Measurements from ENCODE around the gene MAPKBP1.

Gene MAPKBP1

GRCh38 chr15:41848631-41849030 is 74.3 kb downstream of the MAPKBP1 start:
- no peak for DNase-seq (ENCODE audit: low read depth, low spot score)

GRCh38 chr15:41849204-41849603 is 74.9 kb downstream of the MAPKBP1 start:
- DNase-seq (ENCODE audit: low read depth, low spot score), result no peak

DNA sequence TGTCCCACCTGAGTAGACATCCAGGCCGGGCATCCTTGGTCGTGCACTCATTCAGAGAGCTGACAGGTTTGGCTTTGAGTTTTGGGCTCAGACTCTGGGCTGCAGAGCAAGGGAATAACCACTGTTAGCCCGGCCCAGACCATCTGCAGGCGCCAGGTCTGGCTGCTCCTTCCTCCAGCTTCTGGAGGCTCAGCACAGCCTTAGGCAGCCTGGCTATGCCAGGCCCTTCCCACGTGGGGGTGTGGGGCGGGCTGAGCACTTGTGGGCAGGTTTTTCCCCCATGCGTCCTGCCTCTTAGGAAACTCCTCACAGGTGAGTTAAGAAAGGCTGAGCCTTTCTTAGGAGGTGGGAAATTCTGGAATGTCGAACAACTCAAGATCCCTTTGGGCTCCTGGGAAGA is 75.6 kb downstream of the MAPKBP1 start:
- DNase-seq (ENCODE audit: low read depth, low spot score), result no peak

DNA sequence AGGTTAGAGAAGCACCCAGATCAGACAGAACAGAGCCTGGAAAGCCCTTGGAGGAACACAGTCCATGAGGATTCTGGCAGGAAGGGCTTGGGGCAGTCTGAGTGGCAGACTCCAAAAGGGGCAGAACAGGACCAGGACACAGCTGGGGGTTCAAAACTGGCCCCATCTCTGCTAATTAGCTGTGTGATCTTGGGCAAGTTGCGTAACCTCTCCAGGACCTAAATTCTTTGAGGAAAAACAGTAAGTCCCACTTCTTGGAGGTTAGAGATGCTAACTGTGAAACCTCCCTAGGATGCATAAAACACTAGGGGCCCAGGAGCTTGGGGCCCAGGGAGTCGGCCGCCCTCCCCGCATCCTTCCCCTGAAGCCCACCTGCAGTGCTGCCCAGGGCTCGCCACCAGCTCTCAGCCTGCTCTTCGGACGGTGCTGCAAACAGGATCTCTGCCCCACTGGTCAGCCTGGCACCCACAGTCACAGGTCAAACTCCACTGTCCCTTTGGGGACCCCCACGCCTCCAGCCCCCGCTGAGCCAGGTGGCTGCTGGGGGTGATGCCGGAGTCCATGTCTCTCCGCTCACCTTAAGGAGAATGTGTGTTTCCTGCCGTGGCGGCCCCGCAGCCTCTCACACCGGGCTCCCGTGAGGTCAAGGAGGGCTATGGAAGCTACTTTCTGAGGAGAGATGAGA is 76.3 kb downstream of the MAPKBP1 start:
- DNase-seq (ENCODE audit: low read depth, low spot score), result no peak

DNA sequence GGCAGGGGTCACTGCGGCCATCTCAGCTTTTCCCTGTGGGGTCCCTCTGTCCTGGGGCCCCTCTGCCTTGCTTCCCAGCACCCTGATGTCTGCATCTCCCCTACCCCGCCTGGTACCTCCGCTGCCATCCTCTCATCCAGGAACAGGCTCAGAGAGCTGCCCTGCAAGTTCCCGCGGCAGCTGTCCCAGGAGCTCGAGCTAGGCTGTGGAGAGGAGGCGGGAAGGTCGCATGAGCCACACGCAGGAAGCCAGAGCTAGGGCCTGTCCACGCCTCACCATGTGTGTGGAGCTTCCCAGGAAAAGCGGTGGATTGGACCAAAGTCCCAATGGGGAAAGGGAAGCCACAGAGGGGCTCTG is 76.9 kb downstream of the MAPKBP1 start:
- DNase-seq (ENCODE audit: low read depth, low spot score), result no peak

DNA sequence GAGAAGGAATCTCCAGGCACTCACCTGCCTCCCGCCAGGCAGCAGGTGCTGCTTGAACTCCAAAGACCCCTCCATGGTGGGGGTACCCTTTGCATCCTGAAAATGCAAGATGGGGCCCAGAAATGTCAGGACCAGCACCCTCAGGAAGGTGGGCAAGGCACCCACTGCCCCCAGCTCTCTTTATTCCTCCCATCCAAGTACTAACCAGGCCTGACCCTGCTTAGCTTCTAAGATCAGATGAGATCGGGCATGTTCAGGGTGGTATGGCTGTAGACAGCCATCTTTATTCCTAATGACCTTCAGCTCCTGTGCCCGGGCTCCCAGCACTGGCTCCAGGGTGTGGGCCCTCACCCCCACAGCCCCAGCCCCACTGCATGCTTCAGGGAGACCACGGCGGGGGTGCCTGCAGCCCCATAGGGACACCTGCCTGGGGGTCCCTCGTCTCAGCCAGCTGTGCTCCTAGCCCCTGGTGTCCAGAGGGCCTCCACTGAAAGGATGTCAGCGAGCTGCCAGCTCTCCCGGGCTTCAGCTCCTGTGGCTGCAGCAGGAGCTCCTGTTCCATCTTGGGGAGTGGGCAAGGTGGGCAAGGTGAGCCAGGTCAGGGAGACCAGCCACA is 77.6 kb downstream of the MAPKBP1 start:
- DNase-seq (ENCODE audit: low read depth, low spot score), result no peak

- no peak for DNase-seq (ENCODE audit: low read depth, low spot score)
These were observed 78.7 kb downstream of the MAPKBP1 start for GRCh38 chr15:41852736-41853590.

DNA sequence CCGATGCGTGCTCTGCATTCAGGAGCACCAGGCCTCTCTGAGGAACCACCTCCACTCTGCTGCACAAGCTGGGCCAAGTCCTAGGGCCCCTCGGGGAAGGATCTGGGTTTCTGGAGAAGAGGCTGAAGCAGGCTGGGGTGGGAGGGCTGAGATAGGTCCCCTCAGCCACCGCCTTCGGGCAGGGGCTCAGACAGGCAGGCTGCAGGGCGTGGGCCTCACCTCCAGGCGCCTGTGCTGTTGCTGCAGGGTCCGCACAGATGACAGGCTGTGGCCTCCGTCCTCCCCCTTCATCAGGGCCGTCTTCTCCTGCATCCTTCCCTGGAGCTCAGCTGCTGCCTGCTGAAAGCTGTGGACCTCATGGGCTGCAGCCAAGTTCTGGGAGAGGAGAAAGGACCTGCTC is 79.5 kb downstream of the MAPKBP1 start:
- DNase-seq (ENCODE audit: low read depth, low spot score), result no peak

GRCh38 chr15:41854443-41854842 is 80.2 kb downstream of the MAPKBP1 start:
- DNase-seq (ENCODE audit: low read depth, low spot score), result no peak

DNA sequence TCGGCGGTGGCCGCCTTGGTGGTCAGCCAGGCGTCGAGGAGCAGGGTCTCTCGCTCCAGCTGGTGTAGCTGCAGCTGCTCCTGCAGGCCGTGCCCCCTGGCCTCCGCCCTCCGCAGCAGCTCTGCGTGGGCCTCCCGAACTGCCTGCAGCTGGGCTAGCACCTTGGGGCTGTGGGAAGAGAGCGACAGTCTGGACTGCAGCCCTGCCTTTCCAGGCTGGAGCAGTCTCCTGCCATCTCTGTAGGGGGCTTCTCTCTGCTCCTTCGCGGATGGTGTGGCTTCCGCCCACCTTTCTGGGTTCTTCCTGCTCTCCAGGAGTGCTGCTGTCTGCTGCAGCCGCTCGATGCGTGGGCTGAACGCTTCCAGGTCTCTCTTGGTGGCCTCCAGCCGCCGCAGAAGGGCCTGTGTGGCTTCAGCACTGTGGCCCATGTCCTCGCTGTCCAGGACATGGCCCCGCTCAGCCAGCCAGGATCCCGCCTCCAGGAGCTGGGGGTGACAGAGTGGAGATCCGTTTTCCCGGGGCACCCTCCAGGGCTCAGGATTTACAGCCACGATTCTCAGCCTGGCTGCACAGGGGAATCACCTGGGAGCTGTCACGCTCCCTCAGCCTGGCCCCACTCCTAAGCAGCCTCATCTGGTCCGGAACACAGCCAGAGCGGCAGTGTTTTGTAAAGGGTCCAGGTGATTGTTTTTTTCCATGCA is 81.1 kb downstream of the MAPKBP1 start:
- DNase-seq (ENCODE audit: low read depth, low spot score), result no peak

DNA sequence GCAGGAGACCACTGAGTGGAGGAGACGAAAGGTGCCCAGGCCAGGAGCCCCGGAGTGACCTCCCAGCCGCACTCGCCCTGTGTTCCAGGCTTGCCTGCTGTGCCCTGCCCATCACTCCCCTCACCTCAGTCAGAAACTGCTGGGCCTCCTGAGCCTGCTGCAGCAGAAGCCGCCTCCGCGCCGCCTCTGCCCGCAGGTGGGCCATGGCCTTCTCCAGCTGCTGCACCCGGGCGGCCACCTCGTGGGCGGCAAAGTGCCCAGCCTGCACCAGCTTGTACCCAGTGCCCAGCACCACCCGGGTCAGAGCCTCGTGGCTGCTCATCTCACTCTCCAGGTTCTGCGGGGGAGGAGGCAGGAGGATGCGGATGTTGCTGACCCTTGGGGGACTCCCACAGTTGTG is 82.0 kb downstream of the MAPKBP1 start:
- DNase-seq (ENCODE audit: low read depth, low spot score), result no peak

- DNase-seq (ENCODE audit: low read depth, low spot score), result no peak
These were observed 82.4 kb downstream of the MAPKBP1 start for GRCh38 chr15:41856716-41857115.

- DNase-seq (ENCODE audit: low read depth, low spot score), result no peak
These were observed 83.0 kb downstream of the MAPKBP1 start for GRCh38 chr15:41857316-41857715.

- no peak for DNase-seq (ENCODE audit: low read depth, low spot score)
These were observed 84.5 kb downstream of the MAPKBP1 start for GRCh38 chr15:41858756-41859155.

DNA sequence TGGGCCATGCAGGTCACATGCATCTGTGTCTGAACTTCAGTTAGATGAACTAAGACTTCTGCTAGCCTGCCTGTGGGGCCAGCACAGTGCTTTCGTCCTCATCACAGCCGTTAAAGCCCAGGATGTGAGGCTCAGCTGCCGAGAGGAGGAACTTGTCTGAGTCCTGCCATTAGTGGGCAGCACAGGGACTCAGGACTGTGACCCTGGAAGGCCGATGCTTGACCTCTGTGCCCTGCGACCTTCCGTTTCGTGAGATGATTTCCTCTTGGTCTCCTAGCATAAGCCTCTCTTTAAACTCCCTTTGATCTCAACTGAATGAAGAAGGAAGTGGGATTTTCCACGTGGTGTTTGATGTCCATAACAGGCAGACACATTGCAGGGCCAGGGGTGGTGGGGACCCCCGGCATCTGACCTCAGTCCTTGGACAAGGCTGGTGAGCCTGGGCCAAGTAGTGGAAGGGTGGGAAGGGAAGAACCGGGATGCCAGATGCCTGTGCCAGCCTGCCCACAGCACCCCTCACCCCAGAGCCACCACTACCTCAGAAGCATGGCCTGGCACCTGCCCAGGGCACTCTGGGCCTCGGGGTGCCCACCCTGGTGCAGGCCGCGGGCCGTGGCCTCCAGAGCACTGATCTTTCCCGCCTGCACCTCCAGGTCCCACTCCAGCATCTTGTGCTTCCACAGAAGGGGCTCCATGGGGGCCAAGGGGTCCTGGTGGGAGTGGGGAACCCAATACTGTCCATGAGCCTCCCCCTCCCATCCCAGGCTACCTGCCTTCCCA is 86.0 kb downstream of the MAPKBP1 start:
- no peak for DNase-seq (ENCODE audit: low read depth, low spot score)

- DNase-seq (ENCODE audit: low read depth, low spot score), result no peak
These were observed 87.6 kb downstream of the MAPKBP1 start for GRCh38 chr15:41861736-41862356.

DNA sequence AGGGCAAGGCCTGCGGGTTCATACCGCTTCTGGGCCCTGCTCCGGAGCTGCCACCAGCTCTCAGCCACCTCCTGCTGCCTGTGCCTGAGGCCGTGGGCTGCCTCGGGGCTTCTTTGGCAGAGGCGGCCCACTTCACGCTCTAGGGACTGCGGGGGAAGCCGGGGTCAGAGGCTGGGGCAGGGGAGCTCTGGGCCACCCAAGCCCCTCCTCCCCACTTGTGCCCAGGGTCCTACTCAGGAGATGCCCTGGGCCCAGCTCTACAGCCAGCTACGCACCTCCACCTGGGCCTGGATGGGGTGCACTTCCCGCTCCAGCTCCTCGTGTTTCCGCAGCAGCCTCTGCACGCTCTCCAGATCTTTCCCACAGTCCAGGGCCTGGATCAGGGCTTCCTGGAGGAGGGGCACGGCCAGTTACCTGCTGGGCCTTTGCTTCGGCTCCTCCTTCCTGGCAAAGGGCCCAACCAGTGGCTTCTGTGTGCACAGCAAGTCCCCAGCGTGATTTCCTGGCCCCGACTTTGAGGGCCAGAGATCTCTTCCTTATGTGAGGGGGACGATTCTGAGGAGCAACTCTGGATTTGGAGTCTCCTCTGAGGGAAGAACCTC is 88.3 kb downstream of the MAPKBP1 start:
- DNase-seq (ENCODE audit: low read depth, low spot score), result peak; percentile 30

DNA sequence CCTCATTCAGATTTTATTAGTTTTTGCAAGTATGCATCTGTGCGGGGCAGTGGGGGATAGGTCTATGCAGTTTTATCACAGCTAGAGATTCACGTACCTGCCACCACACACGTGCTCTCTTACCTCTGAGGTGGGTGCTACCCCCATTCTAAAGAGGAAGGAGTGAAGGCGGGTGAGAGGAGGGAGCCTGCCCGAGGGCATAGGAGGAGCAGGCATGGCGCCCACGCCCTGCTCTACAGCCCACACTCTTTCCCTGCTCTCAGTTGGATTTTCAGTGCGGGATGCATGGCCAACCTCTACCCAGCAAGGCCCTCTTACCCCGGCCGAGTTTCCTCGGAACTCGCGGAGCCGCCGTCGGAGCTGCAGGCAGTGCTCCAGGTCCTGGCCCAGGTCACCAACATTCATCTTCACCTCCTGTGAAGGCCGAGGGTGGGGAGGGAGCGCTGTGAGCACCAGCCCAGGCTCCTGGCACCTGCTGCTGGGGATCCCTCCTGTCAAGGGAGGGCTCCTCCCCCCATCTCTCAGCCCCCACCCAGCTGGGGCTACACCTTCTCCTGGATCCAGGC is 91.3 kb downstream of the MAPKBP1 start:
- no peak for DNase-seq (ENCODE audit: low read depth, low spot score)

- no peak for DNase-seq (ENCODE audit: low read depth, low spot score)
These were observed 92.0 kb downstream of the MAPKBP1 start for GRCh38 chr15:41866263-41866703.
